Right renal pelvis (tissue), 4 donors: ENCODE data around the gene SLC44A1. TPM values are rescaled to one million over a fixed set of nuclear protein-coding genes. Genes with fewer than 3 reads are reported as not detected.

Experiments used
- DNase-seq, 4 donors: peaks; one replicate each; pipeline ENCODE4 v3.0.0-alpha.2; 2013; ENCODE audit warnings: low read depth in 4 of 4, low spot score in 3 of 4, missing footprints in 1 of 4
- polyA plus RNA-seq, 4 donors: library from polyadenylated mRNA; unstranded; fragments of 120-200 nt; gene quantifications; one replicate each; pipeline ENCODE4 v1.2.1, GENCODE V29; 2013; ENCODE audit not compliant: insufficient read length in 4 of 4

The SLC44A1 gene
- polyA plus RNA-seq, 4 donors, result 47.3 to 55.4 (median 54.0) TPM

- no peak for DNase-seq
Observed at GRCh38 chr9:105449081-105449480, 204.6 kb downstream of the SLC44A1 start.

GRCh38 chr9:105452185-105452584, 207.7 kb downstream of the SLC44A1 start:
- no peak for DNase-seq

DNA sequence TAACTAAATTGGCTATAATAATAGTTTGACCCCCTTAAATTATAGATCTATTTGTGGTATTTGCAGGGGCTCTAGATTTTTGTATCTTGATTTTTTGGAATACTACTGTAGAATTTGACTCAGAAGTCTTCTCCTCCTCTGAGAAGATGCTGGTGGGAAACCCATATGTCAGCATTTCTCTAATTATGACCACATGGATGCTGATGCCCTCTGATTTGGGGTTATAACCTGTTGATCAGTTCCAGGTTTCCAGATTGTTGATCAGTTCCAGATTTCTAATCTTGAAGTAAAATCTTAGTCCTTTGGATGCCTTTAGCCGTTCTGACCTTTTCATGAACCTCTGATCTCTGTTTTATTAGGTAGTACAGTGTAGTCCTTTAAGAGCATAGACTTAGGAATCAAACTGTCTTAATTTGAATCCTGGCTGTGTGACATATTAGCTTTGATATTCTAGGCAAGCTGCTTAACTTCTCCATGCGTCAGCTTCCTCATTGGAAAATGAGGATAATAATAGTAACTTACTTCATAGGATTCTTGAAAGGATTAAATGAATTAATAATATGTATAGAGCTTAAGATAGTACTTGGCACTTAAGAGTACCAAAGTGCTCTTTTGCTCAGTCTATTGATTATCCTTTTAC, 211.5 kb downstream of the SLC44A1 start:
- DNase-seq, result no peak

DNA sequence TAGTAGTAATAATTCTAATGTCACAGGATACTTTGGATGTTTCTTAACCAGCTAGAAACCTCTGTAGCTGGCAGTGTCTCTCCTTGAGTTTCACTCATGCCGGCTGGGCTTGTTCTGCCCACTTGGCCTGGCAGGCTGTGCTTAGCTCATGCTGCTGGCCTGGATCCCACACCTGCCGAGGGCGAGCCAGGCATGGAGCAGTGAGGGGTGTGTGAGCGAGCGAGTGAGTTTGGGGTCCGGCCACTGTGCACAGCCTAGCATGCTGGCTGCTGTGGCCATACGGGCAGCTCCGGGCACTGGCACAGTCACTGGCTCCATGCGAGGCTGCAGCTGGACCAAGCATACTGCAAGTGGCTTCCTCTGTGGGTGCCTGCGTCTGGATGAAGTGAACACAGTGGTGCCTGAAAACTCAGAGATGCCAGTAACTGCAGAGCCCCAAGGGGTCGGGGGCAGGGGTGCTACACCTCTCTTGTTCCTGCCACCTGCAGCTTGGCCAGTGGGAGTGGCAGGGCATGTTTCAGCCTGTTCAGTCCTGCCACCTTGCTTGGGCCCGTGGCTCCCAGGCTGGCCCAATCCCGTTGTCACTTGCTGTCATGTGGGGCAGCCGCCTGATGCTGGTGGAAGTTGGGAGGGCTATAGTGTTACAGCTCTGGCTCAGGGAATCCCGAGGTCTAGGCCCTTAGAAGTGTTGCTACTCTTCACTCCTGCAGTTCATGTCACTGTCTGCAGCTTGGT, 213.3 kb downstream of the SLC44A1 start:
- no peak for DNase-seq

DNA sequence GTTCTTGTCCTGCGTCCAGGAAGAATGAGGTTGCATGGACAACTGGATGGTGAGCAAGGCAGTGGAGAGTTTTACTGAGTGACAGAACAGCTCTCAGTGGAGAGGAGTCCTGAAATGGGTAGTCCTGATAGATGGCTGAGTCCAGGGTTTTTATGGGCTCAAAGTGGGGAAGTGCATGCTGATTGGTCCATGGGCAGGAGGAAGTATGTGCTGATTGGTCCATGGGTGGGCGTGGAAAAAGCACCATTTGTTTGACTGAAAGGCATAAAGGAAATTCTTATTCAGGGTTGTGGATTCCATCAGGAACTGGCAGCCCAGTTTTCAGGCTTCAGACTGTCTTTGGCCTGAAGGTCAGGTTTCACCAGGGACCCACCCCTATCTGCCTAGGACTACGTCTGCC, 214.0 kb downstream of the SLC44A1 start:
- DNase-seq, result no peak

- DNase-seq, result no peak
Observed at GRCh38 chr9:105459336-105459735, 214.9 kb downstream of the SLC44A1 start.

DNA sequence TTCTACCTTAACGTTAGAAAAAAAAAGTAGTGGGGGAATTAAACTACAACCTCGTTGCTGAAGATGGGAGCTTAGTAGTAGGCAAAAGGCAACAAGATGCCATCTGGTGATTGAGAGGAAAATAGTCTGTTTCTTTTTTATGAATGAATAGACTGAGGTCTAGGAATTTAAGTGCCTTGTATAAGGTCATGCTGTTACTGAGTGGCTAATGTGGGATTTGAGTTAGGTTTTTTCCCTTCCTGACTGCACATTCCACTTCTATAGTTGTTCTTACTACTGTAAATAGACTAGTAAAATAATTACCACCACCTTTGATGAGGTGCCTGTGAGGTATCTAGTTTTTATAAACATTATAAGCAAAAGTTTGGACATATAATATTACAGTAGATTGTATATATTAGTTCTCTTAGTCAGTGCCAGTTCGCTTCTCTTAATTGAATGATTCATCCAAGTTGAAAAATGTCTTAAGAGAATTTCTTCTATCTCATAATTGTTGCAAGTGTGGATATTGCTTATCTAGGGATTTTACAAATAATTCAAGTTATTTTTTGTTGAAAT, 222.5 kb downstream of the SLC44A1 start:
- DNase-seq, result no peak

DNA sequence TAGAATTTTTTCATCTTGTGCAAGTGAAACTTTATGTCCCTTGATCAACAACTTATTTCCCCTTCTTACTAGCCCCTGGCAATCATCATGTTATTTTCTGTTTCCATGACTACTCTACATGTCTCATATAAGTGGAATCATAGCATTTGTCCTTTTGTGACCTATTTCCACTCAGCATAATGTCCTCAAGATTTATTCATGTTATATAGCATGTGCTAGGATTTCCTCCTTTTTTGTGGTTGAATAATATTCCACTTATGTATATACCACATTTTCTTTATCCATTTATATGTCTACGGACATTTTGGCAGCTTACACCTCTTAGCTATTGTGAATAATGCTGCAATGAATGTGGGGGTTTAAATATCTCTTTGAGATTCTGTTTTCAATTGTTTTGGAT, 224.4 kb downstream of the SLC44A1 start:
- no peak for DNase-seq

GRCh38 chr9:105473221-105473620, 228.8 kb downstream of the SLC44A1 start:
- DNase-seq, result no peak

DNA sequence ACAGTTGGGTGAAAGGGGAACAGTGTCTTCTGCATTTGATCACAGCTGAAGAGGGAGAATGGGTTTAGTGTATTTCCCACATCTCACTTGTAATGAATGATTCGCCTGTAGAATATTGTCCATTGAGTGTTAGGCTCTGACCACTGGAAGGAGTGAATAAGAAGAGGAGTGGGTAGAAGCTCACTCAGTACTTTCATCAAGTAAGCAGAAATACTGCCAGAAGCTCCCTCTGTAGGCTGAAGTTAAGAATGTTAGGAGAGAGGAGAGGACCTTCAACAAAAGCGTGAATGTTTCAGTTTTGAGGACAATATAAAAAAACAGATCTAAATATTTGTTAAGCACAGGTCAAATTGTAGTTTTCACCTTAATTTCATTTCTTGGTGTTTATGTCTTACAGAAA, 230.9 kb downstream of the SLC44A1 start:
- DNase-seq, result peak in 1 of 4 donors; percentile 2

DNA sequence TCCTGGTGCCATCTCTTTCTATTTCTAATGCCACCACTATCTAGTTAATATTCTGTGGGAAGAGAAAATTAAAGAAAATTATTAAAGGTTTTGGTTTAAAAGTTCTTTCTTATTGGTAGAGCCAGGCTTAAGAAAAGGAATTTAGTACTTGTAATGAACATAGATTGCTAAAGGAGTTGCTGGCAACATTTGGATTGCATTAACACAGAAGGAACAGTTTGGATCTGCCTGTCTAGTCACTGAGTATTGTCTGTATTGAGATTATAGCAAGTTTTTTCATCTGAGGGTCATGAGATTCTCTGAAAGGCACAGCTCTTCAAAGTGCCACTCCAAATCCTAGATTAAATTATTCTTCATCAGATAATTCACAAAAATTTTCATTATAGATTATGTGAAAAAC, 235.4 kb downstream of the SLC44A1 start:
- no peak for DNase-seq

GRCh38 chr9:105483618-105484017, 239.2 kb downstream of the SLC44A1 start:
- no peak for DNase-seq

- no peak for DNase-seq
Observed at GRCh38 chr9:105484226-105484625, 239.8 kb downstream of the SLC44A1 start.

- no peak for DNase-seq
Observed at GRCh38 chr9:105485131-105485530, 240.7 kb downstream of the SLC44A1 start.

Other genes with a start within 250 kb of the SLC44A1 start
- 10 to 100 TPM in 3 of 4 donors, 1 to 10 TPM in 1; 8.4 to 13.3 (median 11.6) TPM for gene FSD1L, start 203.4 kb downstream of the SLC44A1 start, polyA plus RNA-seq